GM20431 (cell line): Measurements from ENCODE around the gene EMD.
"Not testable (repeated sequence)": the region's sequence is repeated elsewhere in the genome, so short reads cannot be mapped to it uniquely, and the experiment has no call there.

Experiments
- in situ Hi-C: fragments of 300-500 bp; cut with MseI, MboI; formaldehyde crosslinking; loops from one replicate; pipeline ENCODE4 v1.15.0; 2020; ENCODE audit warnings: low sequenced_read_pairs; ENCODE audit not compliant: unreplicated experiment

EMD gene

DNA sequence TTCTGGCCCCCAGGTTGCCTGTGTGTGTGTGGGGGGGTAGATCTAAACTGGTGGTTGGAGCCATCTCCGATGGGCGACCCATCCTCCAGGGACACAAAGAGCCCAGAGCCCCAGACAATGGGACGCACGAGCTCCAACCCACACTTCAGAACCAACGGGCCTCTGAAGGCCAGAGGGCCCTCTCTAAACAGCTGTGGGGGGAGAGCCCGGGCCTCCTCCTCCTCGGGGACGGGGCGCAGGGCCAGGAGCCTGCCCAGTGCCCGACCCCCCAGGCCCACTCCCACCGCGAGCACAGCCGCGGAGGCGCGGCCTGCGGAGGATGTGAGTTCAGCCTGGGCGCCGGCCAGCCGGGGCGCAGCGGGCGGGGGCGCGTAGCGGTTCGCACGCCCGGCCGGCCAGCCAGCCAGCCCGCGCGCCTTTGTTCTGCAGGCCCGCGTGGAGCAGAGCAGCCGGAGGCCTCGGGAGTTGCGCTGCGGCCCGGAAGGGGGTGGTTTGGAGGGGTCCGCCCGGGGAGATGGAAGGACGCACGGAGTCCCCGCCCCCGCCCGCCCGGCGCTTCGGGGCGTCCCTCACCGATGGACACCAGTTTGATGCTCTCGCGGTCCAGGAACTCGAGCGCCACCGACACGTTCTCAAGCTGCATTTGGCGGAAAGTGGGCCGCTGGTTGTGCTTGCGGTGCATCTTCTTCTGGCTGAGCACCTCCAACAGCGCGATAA lies 8.6 kb upstream of the EMD start:
- in situ Hi-C loops = no loop called here

DNA sequence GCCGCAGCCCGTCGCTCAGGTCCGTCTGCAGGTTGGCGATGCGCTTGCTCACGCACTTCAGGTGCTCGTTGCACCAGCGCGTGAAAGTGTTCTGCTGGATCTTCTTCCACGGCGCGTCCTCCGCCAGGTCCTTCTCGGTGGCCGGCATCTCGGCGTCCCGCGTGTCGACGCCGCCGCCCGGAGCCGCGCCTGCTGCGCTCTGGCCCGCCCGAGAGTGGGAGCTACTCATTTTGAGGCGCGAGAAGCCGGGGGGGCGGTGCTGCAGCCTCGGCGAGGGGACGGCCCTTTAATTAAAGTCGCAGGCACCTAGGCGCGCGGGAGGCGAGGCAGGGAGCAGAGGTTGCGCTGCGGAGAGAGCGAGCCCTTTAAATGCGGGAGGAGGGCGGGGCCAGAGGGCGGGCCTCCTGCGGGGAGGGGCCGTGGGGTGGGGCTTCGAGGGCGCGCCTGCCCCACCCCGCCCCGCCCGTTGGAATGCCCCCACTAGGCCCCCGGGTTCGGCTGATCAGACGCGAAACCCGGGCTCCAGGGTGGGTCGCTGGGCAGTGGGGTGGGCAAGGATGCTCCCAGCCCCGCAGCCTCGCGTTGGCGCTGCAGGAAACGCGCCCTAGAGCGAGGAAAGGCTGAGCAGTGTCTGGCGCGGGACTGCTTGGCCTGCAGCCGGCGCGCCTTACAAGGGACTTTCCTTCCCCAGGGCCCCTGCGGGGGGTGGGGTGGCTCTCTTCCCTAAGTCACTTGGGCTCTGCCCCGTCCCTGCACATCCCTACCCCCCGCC lies 7.9 kb upstream of the EMD start:
- in situ Hi-C loops = no loop called here

DNA sequence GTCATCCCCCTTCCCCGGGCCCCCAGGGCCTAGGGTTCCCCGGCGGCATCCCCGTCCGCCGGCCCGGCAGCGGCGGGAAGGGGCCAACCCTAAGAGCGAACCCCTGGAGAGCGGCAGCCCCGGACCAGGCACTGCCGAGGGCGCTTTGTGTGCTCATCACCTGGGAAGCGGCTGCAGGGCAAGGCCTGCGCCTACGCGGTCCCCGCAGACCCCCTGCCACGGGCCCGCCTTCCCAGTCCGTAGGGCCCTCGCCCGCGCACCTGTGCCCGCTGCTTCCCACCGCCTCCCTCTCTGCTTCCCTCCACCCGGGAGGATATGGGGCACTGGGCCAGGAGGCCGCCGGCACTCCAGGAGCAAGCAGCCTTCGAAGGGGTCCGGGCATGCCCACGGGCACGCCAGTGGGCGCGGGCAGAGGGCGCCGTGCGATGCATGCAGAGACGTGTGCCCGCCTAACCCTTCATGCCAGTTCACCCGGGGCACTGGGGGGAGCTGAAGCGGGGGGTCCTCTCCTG lies 7.2 kb upstream of the EMD start:
- in situ Hi-C loops = no loop called here

DNA sequence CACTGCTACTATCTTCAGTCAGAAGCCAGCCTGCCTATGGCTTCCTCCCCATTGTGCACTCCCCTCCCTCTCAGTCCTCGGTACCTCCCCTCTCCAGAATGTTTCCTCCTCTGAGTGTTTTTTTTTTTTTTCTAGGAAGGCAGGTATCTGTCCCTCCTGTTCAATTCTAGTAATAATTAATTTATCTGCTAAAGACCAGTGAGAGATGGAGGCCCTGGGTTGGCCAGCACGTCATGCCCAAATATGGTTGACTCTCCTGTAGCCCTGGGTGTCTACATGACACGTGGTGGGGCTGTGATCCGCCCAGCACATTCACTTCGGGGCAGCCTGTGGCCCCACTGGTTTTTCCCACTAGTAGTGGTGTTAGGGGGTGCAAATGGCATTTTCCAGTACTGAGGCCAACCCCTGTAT lies 6.5 kb upstream of the EMD start:
- in situ Hi-C loops = no loop called here

DNA sequence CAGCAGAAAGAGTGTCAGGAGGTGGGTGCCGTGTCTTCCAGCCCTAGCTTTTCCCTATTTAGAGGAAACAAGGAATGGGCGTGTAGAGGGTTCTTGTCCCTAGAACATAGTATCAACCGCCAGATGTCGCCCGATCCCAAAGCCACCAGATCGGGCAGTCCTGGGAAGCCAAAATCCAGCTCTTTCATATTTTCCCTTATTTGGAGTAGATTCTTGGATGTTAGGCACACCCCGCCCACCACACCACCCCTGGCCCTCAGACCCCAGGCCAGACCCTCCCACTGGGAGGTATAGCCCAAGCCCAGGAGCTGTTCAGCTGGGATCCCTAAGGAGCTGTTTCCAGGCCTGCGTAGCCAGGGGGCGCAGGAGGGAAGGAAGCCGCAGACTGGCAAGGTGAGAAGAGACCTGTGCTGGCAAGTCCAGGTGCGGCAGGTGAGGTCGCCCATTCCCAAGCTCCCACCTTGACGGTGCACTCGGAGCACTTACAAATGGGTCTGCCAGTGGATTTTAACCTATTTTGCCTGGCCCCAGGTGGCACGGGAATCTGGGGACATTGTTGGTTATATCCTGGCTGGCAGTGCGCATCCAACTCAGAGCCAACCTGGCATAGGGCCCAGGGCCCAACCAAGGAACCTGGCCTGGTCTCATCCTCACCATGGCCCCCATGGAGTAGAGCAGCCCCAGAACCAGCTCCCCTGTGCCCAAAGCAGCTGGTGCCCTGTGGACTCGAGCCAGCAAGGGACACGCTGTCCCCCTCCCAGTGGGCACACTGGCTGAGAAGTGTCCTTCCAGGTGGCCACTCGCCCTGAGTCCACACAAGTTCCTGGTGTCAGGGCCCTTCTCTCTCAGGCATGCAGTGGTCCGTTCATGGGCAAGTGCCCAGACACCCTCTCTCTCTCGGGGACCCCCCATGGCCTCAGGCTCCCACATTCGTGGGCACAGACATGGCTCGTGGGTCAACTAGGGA lies 5.5 kb upstream of the EMD start:
- in situ Hi-C loops = no loop called here

DNA sequence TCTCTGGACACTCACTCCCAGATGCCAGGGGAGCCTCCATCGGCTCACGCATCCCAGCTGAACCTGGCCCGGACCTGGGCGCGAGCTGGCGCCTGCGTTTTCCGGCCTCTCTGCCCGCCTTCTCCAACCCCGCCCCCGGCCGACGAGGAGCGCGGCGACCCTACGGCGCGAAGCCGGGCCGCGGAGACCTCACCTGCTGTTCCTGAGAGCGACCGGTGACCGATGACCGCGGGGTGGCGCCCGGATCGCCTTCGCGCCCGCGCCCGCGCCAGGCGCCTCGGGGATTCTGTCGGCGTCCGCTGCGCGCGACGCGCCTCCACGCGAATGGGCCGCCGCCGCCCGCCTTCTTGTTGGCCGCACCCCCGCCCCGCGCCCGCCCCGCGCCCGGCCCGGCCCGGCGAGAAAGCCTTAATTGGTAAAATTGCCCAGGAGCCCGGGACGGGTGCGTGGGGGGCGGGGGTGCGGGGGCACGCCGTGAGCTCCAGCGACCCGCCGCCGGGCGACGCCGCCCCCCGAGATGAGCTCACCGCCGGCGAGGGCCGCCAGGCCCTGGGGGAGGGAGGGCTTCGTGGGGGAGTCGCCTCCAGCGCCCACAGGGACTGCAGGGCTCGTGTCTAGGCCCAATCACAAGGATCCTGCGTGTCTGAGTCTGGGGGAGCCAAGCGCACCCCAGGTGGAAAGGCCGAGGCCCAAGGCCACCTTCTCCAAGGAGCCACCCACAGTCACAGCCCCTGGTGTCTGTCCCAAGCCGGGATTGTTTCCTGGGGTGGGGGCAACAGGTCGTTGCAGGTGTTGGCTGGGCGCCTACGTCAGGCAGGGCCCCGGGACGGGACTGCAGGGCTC lies 4.6 kb upstream of the EMD start, which contains the start of gene FLNA:
TSS of gene FLNA (minus strand) at position 322 of the 843 bp plus-strand sequence. CDS start 3,389 bp downstream, outside the sequence.
- in situ Hi-C loops = no loop called here

DNA sequence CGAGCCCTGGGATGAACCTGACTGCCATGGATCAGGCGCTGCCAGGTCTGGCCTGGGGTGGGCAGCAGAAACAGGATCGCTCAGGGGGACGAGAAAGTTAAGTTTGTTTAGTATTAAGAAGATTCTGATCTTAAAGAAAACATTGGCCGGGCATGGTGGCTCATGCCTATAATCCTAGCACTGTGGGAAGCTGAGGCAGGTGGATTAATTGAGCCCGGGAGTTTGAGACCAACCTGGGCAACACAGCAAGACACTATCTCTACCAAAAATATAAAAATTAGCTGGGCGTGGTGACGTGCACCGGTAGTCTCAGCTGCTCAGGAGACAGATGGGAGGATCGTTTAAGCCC lies 4.0 kb upstream of the EMD start:
- in situ Hi-C loops = no loop called here

DNA sequence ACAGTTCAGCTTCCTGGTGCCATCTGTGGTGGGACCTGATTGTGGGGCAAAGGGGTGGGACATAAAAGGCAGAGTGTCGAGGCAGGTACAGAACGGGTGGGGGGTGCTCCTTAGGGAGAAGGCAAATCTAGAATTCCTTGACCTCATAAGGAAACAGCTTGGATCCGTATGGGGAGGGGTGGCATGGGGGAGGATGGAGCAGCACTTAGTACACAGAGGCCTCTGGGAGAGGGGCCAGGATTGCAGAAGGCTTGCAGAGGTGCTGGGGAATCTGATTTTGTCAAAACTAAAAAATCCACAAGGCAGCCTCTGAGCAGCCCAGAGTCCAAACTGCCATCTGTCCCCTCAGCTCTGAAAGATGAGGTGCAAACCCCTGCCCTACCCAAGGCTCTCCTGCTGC lies 2.3 kb upstream of the EMD start:
- in situ Hi-C loops = no loop called here

DNA sequence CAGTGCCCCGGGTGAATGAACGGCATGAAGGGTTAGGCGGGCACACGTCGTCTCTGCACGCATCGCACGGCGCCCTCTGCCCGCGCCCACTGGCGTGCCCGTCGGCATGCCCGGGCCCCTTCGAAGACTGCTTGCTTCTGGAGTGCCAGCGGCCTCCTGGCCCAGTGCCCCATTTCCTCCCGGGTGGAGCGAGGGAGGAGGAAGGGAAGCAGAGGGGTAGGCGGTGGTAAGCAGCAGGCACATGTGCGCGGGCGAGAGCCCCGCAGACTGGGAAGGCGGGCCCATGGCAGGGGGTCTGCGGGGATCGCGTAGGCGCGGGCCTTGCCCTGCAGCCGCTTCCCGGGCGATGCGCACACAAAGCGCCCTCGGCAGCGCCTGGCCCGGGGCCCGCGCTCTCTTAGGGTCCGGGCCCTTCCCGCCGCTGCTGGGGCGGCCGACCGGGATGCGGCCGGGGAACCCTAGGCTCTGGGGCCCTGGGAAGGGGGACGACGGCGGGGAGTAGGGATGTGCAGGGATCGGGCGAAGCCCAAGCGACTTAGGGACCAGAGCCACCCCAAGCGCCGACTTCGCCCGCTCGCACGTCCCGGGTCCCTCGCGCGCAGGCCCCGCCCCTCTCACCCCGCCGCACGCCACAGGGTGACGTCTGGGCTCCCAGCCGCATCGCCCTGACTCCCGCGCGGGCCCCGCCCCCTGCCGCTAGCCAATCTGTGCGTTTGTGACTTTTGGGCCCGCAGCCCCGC lies 866 bp upstream of the EMD start:
- in situ Hi-C loops = no loop called here

DNA sequence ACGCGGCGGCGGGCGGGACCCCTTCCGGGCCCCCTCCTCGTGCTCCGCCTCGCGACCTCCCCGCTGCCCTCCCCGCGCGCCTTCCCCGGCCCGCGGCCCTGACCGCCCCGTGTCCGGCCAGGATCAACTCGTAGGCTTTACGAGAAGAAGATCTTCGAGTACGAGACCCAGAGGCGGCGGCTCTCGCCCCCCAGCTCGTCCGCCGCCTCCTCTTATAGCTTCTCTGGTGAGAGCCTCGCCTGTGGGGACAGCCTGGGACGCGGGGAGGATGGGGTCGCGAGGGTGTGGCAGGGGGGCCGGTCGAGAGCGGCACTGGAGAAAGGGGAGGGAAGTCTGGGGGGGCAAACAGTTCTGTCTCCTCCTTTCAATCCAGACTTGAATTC lies 465 bp downstream of the EMD start:
- in situ Hi-C loops = no loop called here

DNA sequence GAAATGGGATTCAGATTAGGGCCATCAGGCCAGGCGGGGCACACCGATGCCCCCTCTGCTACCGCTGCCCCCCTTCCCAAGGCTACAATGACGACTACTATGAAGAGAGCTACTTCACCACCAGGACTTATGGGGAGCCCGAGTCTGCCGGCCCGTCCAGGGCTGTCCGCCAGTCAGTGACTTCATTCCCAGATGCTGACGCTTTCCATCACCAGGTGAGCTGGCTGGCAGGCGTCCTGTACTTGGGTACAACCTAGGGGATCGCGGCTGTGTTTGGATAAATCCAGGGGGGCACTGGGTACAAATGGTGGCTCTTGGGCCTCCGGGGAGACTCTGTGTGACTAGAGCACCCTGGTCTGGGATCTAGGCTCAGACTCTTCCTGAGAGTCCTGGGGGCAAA lies 1.1 kb downstream of the EMD start:
- in situ Hi-C loops = no loop called here

DNA sequence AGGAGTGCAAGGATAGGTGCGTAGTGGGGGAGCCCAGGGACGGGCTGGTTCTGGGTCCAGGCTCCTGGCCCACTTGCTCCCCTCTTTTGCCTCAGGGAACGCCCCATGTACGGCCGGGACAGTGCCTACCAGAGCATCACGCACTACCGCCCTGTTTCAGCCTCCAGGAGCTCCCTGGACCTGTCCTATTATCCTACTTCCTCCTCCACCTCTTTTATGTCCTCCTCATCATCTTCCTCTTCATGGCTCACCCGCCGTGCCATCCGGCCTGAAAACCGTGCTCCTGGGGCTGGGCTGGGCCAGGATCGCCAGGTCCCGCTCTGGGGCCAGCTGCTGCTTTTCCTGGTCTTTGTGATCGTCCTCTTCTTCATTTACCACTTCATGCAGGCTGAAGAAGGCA lies 1.7 kb downstream of the EMD start:
- in situ Hi-C loops = no loop called here

DNA sequence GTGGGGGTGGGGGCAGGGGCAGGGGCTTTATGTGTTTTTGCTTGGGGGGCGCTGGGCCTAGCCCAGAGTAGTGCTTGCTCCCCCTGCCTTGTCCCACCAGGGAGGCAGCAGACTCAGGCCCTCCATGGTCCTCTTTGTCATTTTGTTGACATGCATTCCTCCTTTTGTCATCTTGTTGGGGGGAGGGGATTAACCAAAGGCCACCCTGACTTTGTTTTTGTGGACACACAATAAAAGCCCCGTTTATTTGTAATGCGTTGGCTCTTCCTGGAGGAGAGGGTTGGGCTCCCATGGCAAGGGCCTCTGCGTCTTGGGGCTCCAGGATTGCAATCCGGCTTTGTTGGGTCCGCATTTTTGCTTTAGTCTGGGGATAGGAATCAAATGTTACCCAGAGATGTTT lies 2.2 kb downstream of the EMD start:
- in situ Hi-C loops = no loop called here

DNA sequence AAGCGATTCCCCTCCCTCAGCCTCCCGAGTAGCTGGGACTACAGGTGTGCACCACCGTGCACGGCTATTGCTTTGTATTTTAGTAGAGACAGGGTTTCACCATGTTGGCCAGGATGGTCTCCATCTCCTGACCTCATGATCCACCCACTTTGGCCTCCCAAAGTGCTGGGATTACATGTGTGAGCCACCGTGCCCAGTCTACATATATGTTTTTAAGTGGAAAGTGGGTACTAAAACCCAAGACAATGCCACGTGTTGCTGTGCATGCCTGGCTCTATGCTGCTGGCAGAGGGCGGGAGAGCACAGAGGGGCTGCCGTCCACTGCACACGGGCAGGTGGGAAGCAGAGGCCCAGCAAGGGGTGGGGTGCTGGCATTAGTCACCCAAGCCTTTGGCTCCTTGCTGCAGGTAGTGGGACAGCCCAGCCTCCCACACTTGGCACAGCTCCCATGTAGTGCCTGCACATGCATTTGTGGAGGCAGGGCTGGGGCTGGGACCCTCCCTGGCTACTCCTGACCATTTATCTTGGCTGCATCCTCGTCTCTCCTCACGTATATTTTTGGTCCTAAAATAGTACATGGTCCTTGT lies 3.5 kb downstream of the EMD start:
- in situ Hi-C loops = no loop called here

DNA sequence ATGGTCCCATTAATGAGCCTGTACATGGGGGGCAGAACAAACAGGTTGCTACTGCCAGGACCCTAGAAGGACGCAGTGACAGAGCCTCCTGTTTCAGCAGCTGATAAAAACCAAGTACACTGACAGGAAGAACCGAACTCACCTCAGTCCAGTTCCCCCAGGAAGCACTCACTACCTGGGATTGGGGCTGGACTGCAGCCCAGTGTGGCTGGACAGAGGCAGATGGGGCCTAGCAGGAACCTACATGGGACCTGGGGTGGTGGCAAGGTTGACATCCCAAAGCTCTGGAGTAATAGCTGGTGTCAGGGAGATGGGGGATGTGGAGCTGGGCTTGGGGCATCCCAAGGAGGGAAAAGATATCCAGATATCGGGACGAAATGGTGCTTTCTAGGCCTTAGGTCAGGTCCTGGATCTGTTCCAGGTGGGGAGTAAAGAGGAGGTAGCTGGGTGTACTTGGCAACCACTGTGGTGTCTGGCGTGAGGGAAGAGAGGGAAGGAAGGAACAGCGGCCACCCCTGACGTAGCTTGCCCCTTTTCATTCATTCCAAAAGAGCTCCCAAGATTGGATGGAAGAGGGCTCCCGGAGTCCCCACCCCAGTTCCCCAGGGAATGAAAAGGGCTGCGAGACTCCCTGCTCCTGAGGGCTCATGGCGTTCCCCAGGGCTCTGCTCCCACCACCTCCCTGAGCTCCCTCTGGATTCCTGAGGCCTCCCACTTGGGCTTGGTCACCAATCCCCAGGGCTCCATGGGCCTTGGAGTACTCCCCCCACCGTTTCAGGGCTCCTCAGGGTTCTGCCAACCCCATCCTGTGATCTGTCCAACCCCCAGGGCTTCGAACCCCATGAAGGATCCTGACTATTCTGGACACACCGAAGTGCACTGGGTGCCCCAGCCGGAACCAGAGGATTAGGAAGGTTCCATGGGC lies 4.5 kb downstream of the EMD start:
- in situ Hi-C loops = no loop called here

DNA sequence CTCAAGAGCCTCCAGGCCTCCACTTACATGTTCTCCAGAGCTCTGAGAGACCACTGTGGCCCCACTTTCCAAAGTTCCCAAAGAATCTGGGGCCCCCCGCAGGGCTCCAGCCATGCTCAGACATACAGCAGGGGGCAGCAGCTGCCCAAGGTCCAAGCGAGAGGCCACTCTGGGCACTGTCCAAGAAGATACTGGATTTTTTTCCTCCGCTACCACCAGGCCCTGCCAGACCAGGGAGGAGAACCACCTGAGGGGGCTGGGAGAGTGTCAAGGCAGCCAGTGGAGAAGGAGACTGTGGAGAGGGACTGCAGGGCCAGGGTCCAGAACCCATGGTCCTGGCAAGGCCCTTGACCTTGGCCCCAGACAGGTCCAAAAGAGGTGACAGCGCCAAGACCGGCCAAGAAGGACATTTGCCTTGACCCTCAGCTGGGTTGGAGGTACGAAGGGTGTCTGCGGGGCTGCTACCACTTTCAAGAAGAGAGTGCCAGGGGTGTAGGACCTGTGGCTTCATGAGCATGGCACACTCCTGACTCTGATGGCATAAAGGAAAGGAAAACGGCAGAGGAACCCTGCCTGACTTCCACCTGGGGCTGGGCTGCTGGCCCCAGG lies 5.3 kb downstream of the EMD start:
- in situ Hi-C loops = no loop called here

DNA sequence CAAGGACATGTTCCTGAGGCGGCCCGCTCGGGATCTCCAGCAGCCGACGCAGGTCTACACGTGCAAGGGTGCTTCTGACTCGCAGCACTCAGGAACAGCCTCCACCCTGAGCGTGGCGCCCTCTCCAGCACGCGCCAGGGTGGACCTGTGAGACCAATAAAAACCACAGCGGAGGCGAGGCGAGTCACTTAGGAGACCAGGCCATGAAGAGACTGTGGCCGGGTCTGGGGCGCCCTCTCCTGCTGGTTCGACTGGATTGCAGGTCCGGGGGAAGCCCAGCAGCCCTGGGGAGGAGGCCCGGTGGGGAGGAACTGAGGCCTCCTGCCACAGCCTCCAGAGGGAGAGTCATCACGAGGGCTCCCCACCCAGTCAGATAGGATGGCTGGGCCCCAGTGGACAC lies 9.0 kb downstream of the EMD start:
- in situ Hi-C loops = not testable (repeated sequence)
